Breast epithelium (tissue), 3 donors: Measurements from ENCODE around the gene MDFIC.

Experiments
- CTCF ChIP-seq, 3 donors: fragments of 450-650 bp; IDR thresholded peaks; one replicate each; pipeline ENCODE4 v1.5.1; 2016 to 2017; ENCODE audit warnings: antibody characterized with exemption in 3 of 3, mild to moderate bottlenecking in 3 of 3, moderate library complexity in 3 of 3
- POLR2A ChIP-seq: fragments of 450-650 bp; IDR thresholded peaks from one replicate; pipeline ENCODE4 v1.6.1; 2016; ENCODE audit warnings: antibody characterized with exemption, mild to moderate bottlenecking, moderate library complexity
- POLR2AphosphoS5 ChIP-seq, 3 donors: sonication (generic); formaldehyde crosslinking; IDR thresholded peaks; one replicate each; pipeline ENCODE4 v1.6.1; 2017; ENCODE audit warnings: antibody characterized with exemption in 3 of 3

DNA sequence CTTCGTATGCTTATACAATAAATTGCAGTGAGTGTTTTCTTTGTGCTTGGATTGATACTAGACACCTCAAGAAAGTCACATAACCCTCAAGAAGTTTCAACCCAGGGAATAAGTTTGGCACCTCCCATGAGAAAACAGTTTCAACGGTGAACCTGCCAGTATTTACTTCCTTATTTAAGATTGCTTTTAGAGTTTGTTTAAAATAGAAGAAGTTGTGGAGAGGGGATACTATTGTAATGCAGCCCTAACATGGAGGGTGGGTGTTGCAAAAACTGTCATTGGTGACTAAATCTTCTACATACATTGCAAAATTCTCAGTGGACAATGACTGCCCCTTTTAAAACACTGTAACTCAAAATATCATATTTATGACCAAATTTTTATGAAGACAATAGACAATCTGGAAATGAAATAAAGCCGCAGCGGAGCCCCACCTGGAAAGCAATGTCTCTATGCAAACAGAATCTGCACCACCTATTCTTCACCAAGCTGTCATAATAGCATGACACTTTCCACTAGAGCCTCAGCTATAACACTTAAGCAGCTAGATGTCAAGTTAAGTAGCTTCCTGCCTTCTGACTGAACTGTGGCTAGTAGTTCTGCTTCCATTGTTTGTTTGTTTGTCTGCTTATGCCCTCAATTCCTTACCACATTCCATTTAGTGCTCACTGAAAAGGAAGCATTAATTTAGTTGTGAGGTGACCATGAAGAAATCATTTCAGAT is 98.2 kb downstream of the MDFIC start:
- no peak for TF ChIP-seq CTCF (IDR thresholded peaks at IDR 0.05)
- TF ChIP-seq POLR2AphosphoS5 (IDR thresholded peaks at IDR 0.05) = no peak
- no peak for TF ChIP-seq POLR2A
